Caco-2 (cell line): ENCODE data around the gene MRGPRD. TPM values are rescaled to one million over a fixed set of nuclear protein-coding genes. Genes with fewer than 3 reads are reported as not detected.
A peak's percentile ranks its signal among the peaks of the same experiment; 100 is the strongest.

ENCODE experiments used
- BruUV-seq: library from RNA; stranded (reverse); fragments of 400-500 nt; replicated peaks from 2 replicates; lab custom pipeline; 2021; lab: Mats Ljungman, UMichigan
- CTCF ChIA-PET: fragments of 300-600 bp; sonication (Branson Sonifier 250); formaldehyde crosslinking; loops from one replicate; lab custom pipeline; 2022; ENCODE audit warnings: antibody characterized with exemption; lab: Charles Lee
- POLR2A ChIA-PET: fragments of 300-600 bp; sonication (Branson Sonifier 250); formaldehyde crosslinking; loops from one replicate; lab custom pipeline; 2022; ENCODE audit warnings: antibody characterized with exemption; lab: Charles Lee
- DNase-seq, 2 experiments: peaks; one replicate each; pipeline versions ENCODE4 v3.0.0 to v3.0.0-alpha.2; 2020 to 2022
- H3K27me3 ChIP-seq: replicated peaks from 2 replicates; pipeline ENCODE4 v1.6.0; 2011; ENCODE audit warnings: low read length; ENCODE audit not compliant: control insufficient read depth, insufficient read depth
- H3K36me3 ChIP-seq: 2 replicates; pipeline ENCODE4 v1.5.1; 2011; ENCODE audit warnings: low read length; ENCODE audit not compliant: control insufficient read depth, insufficient read depth
- H3K4me1 ChIP-seq: fragments of 250-450 bp; sonication (Bioruptor Pico); 2 replicates; pipeline ENCODE4 v1.5.1; 2020; ENCODE audit warnings: mild to moderate bottlenecking
- H3K4me3 ChIP-seq: 2 replicates; pipeline ENCODE4 v1.5.1; 2011; ENCODE audit warnings: low read depth, mild to moderate bottlenecking, control low read depth, low read length
- H3K9me3 ChIP-seq: fragments of 250-450 bp; sonication (Bioruptor Pico); 2 replicates; pipeline ENCODE4 v1.5.1; 2020; ENCODE audit warnings: mild to moderate bottlenecking, moderate library complexity
- H3K27ac Mint-ChIP-seq: one replicate; pipeline ENCODE4 v1.8.0; 2022; ENCODE audit warnings: mixed read lengths; ENCODE audit not compliant: unreplicated experiment
- H3K27me3 Mint-ChIP-seq: one replicate; pipeline ENCODE4 v1.8.0; 2022; ENCODE audit warnings: mixed read lengths; ENCODE audit not compliant: insufficient read depth, unreplicated experiment
- H3K36me3 Mint-ChIP-seq: one replicate; pipeline ENCODE4 v1.8.0; 2022; ENCODE audit warnings: mild to moderate bottlenecking, mixed read lengths; ENCODE audit not compliant: insufficient read depth, unreplicated experiment
- H3K4me1 Mint-ChIP-seq: one replicate; pipeline ENCODE4 v1.8.0; 2022; ENCODE audit warnings: low read depth, mixed read lengths; ENCODE audit not compliant: unreplicated experiment
- H3K4me3 Mint-ChIP-seq: one replicate; pipeline ENCODE4 v1.8.0; 2022; ENCODE audit warnings: mild to moderate bottlenecking, moderate library complexity, mixed read lengths; ENCODE audit not compliant: unreplicated experiment
- H3K9me3 Mint-ChIP-seq: one replicate; pipeline ENCODE4 v1.8.0; 2022; ENCODE audit warnings: mixed read lengths; ENCODE audit not compliant: unreplicated experiment
- intact Hi-C: fragments of 100-400 bp; cut with micrococcal nuclease; formaldehyde crosslinking; loops from one replicate; pipeline ENCODE4 v1.10.0; 2022; ENCODE audit not compliant: unreplicated experiment
- total RNA-seq: library from RNA; stranded (reverse); gene quantifications from 2 replicates; pipeline ENCODE4 v1.2.3, GENCODE V29; 2022
- TF ChIP-seq, protein P1 (sequence below), 2 experiments: fragments of 200-600 bp in 1 of 2; IDR thresholded peaks; 1 replicate in 1 of 2; 2 replicates in 1 of 2; pipeline versions ENCODE4 v1.5.1 to v1.8.0; 2011 to 2022; ENCODE audit warnings: antibody characterized with exemption in 1 of 2, control low read depth in 1 of 2, inconsistent platforms in 1 of 2, low read depth in 1 of 2, low read length in 1 of 2, mild to moderate bottlenecking in 1 of 2, moderate library complexity in 1 of 2; ENCODE audit not compliant: insufficient read depth in 1 of 2, severe bottlenecking in 1 of 2, unreplicated experiment in 1 of 2

The MRGPRD gene
- total RNA-seq, 1 experiment from 2014 or later: not detected

DNA sequence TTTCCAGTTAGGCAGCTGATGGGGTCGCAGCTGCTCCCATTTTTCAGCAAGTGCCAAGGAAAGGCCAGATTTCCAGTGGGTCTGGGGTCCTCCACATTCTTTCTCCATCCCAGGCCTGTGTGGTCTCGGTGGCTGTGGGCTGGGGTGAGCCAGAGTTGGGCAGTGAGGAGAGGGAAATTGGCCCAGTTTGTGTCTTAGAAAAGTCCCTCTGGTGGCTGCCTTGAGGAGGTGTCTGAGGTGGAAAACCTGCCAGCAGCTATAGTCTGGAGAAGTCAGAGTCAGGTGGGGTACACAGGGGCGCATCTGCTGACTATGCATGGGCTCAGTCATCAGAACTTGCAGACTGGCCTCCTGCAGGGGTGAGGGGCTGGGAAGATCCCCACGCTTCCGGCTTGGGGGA, 30.5 kb downstream of the MRGPRD start:
- TF ChIP-seq, protein P1, sequence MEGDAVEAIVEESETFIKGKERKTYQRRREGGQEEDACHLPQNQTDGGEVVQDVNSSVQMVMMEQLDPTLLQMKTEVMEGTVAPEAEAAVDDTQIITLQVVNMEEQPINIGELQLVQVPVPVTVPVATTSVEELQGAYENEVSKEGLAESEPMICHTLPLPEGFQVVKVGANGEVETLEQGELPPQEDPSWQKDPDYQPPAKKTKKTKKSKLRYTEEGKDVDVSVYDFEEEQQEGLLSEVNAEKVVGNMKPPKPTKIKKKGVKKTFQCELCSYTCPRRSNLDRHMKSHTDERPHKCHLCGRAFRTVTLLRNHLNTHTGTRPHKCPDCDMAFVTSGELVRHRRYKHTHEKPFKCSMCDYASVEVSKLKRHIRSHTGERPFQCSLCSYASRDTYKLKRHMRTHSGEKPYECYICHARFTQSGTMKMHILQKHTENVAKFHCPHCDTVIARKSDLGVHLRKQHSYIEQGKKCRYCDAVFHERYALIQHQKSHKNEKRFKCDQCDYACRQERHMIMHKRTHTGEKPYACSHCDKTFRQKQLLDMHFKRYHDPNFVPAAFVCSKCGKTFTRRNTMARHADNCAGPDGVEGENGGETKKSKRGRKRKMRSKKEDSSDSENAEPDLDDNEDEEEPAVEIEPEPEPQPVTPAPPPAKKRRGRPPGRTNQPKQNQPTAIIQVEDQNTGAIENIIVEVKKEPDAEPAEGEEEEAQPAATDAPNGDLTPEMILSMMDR (IDR thresholded peaks at IDR 0.05; ENCODE audit: insufficient read depth in 1 of 2, low read depth in 1 of 2, low read length in 1 of 2, severe bottlenecking in 1 of 2, unreplicated experiment in 1 of 2): peak; percentile 62 to 79
- Mint-ChIP-seq H3K27me3 (peaks cover 3% of the 10 kb centered on the region), H3K4me1 (no peaks in the 10 kb centered on the region), H3K9me3 (no peaks in the 10 kb centered on the region), H3K36me3 (no peaks in the 10 kb centered on the region), H3K4me3 (no peak overlapping the region), H3K27ac (no peak overlapping the region)
- H3K4me3 ChIP-seq: no peak overlapping the region
- H3K9me3 ChIP-seq: no peaks in the 10 kb centered on the region
- no peaks in the 10 kb centered on the region for H3K4me1 ChIP-seq
- no peaks in the 10 kb centered on the region for H3K36me3 ChIP-seq
- ChIA-PET CTCF (interaction anchor here (0.5 to 1.4 kb wide), 6 partner anchors 11 to 818 kb away, joined by 3 to 4 read pairs (median 3); no protein-coding TSS in a partner anchor), POLR2A (no interaction called here)
- DNase-seq: peak in 1 of 2 experiments; percentile 61
- intact Hi-C loops: loop anchor here (1.0 kb wide), 2 partner anchors 138 to 318 kb away; no protein-coding TSS in a partner anchor
- BruUV-seq: no TSS peak
- H3K27me3 ChIP-seq: no peaks in the 10 kb centered on the region

DNA sequence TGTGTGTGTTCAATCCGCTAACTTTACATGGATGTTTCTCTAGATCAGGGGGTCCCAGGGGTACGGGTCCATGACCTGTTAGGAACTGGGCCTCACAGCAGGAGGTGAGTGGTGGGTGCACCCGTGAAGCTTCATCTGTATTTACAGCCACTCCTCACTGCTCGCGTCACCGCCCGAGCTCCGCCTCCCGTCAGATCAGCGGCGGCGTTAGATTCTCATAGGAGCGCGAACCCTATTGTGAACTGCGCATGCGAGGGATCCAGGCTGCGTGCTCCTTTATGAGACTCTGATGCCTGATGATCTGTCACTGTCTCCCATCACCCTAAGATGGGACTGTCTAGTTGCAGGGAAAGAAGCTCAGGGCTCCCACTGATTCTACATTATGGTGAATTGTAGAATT, 31.9 kb downstream of the MRGPRD start:
- H3K9me3 Mint-ChIP-seq: no peaks in the 10 kb centered on the region
- H3K36me3 ChIP-seq: no peaks in the 10 kb centered on the region
- H3K36me3 Mint-ChIP-seq: no peaks in the 10 kb centered on the region
- POLR2A ChIA-PET: no interaction called here
- no peak for DNase-seq
- CTCF ChIA-PET: no interaction called here
- TF ChIP-seq, protein P1 (IDR thresholded peaks at IDR 0.05; ENCODE audit: insufficient read depth in 1 of 2, low read depth in 1 of 2, low read length in 1 of 2, severe bottlenecking in 1 of 2, unreplicated experiment in 1 of 2): no peak
- H3K4me3 ChIP-seq: no peak overlapping the region
- intact Hi-C loops: no loop called here
- no peak overlapping the region for H3K27ac Mint-ChIP-seq
- H3K4me1 Mint-ChIP-seq: no peaks in the 10 kb centered on the region
- no peaks in the 10 kb centered on the region for H3K9me3 ChIP-seq
- no peak overlapping the region for H3K4me3 Mint-ChIP-seq
- H3K27me3 Mint-ChIP-seq: peaks cover 3% of the 10 kb centered on the region
- BruUV-seq: no TSS peak
- H3K27me3 ChIP-seq: no peaks in the 10 kb centered on the region
- no peaks in the 10 kb centered on the region for H3K4me1 ChIP-seq

DNA sequence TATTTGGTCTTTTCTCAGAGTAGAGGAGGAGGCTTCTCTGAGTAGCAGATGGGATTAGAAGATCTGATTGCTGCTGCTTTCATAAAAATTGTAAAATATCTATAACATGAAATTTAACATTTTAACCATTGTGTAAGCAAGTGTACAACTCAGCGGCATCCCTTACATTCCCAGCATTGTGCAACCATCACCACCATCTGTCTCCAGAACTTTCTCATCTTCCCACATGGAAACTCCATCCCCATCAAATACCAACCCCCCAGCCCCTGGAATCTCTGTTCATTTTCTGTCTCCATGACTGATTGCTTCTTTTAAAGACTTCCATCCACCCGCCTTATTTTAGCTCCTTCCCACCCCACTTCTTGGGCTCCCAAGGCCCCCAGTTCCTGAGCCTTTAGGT, 32.3 kb downstream of the MRGPRD start:
- Histone ChIP-seq H3K4me1 (no peaks in the 10 kb centered on the region), H3K9me3 (no peaks in the 10 kb centered on the region), H3K36me3 (no peaks in the 10 kb centered on the region), H3K27me3 (no peaks in the 10 kb centered on the region), H3K4me3 (no peak overlapping the region)
- Mint-ChIP-seq H3K36me3 (no peaks in the 10 kb centered on the region), H3K4me3 (no peak overlapping the region), H3K4me1 (no peaks in the 10 kb centered on the region), H3K27ac (no peak overlapping the region), H3K27me3 (peaks cover 3% of the 10 kb centered on the region), H3K9me3 (no peaks in the 10 kb centered on the region)
- POLR2A ChIA-PET: no interaction called here
- no peak for DNase-seq
- intact Hi-C loops: no loop called here
- CTCF ChIA-PET: no interaction called here
- TF ChIP-seq, protein P1 (IDR thresholded peaks at IDR 0.05; ENCODE audit: insufficient read depth in 1 of 2, low read depth in 1 of 2, low read length in 1 of 2, severe bottlenecking in 1 of 2, unreplicated experiment in 1 of 2): no peak
- BruUV-seq: no TSS peak
